HG03439 (cell line): Measurements from ENCODE around the gene SORD.
"Not testable (repeated sequence)": the region's sequence is repeated elsewhere in the genome, so short reads cannot be mapped to it uniquely, and the experiment has no call there.

Source experiments
- ATAC-seq: cut with Tn5 transposase; IDR thresholded peaks from one replicate; pipeline ENCODE4 v1.9.1; 2021; ENCODE audit warnings: mild to moderate bottlenecking, moderate library complexity; ENCODE audit not compliant: unreplicated experiment

Gene SORD

GRCh38 chr15:45058690-45059675, 36.0 kb downstream of the SORD start:
- not testable (repeated sequence) for ATAC-seq

- not testable (repeated sequence) for ATAC-seq
Measured at GRCh38 chr15:45062301-45062700, 39.3 kb downstream of the SORD start.

- ATAC-seq, result no peak
Measured at GRCh38 chr15:45064386-45064785, 41.4 kb downstream of the SORD start.

- not testable (repeated sequence) for ATAC-seq
Measured at GRCh38 chr15:45069942-45070360, 47.0 kb downstream of the SORD start.

- ATAC-seq, result not testable (repeated sequence)
Measured at GRCh38 chr15:45073602-45074001, 50.6 kb downstream of the SORD start.

- ATAC-seq, result not testable (repeated sequence)
Measured at GRCh38 chr15:45075440-45076320, 52.7 kb downstream of the SORD start.

- ATAC-seq, result not testable (repeated sequence)
Measured at GRCh38 chr15:45077391-45077790, 54.4 kb downstream of the SORD start.

GRCh38 chr15:45079201-45079600, 56.2 kb downstream of the SORD start:
- not testable (repeated sequence) for ATAC-seq

- not testable (repeated sequence) for ATAC-seq
Measured at GRCh38 chr15:45079628-45080246, 56.7 kb downstream of the SORD start.

GRCh38 chr15:45080593-45080992, 57.6 kb downstream of the SORD start:
- not testable (repeated sequence) for ATAC-seq

GRCh38 chr15:45082412-45082811, 59.4 kb downstream of the SORD start:
- ATAC-seq, result not testable (repeated sequence)

- ATAC-seq, result no peak
Measured at GRCh38 chr15:45083223-45083622, 60.2 kb downstream of the SORD start.

- no peak for ATAC-seq
Measured at GRCh38 chr15:45084163-45084562, 61.2 kb downstream of the SORD start.

- ATAC-seq, result no peak
Measured at GRCh38 chr15:45087513-45087912, 64.5 kb downstream of the SORD start.

GRCh38 chr15:45088801-45089711, 66.1 kb downstream of the SORD start:
- ATAC-seq, result no peak

GRCh38 chr15:45089712-45090373, 66.8 kb downstream of the SORD start:
- no peak for ATAC-seq

GRCh38 chr15:45091161-45091560, 68.2 kb downstream of the SORD start:
- ATAC-seq, result no peak

- ATAC-seq, result no peak
Measured at GRCh38 chr15:45091576-45091975, 68.6 kb downstream of the SORD start.

- ATAC-seq, result no peak
Measured at GRCh38 chr15:45093013-45093412, 70.0 kb downstream of the SORD start.
